ENCODE results near the gene CSTF1. TPM values are rescaled to one million over a fixed set of nuclear protein-coding genes. Genes with fewer than 3 reads are reported as not detected.

Gene CSTF1
- total RNA-seq, 4 donors from 2014 or later: 17.6 to 25.9 (median 22.7) TPM

DNA sequence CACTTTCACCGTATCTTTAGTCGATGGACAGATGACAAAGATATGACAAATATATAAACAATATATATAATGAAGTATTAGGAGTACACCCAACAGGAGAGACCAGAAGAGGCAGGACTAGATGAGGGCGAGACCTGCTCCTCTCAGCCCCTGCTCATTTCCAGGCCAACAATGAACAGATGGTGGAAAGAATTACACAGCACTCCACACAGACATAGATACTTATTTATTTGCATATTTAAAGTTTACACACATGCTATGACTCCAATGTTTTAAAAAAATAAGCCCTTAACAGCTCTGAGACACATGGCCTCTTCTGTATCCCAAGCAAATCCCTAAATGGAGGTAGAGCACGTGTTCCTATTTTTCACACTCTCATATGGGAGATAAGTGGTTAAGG is 23.3 kb upstream of the CSTF1 start:
- peak overlapping the region in 3 of 4 donors; percentile 35 to 88 (median 77) for H3K27ac ChIP-seq
- no peak for DNase-seq (ENCODE audit: low spot score in 2 of 2)
- no peaks in the 10 kb centered on the region for H3K9me3 ChIP-seq
- H3K36me3 ChIP-seq: peaks cover 0 to 63% (median 7%) of the 10 kb centered on the region in 3 donors
- H3K27me3 ChIP-seq: no peaks in the 10 kb centered on the region
- TF ChIP-seq, protein P1, sequence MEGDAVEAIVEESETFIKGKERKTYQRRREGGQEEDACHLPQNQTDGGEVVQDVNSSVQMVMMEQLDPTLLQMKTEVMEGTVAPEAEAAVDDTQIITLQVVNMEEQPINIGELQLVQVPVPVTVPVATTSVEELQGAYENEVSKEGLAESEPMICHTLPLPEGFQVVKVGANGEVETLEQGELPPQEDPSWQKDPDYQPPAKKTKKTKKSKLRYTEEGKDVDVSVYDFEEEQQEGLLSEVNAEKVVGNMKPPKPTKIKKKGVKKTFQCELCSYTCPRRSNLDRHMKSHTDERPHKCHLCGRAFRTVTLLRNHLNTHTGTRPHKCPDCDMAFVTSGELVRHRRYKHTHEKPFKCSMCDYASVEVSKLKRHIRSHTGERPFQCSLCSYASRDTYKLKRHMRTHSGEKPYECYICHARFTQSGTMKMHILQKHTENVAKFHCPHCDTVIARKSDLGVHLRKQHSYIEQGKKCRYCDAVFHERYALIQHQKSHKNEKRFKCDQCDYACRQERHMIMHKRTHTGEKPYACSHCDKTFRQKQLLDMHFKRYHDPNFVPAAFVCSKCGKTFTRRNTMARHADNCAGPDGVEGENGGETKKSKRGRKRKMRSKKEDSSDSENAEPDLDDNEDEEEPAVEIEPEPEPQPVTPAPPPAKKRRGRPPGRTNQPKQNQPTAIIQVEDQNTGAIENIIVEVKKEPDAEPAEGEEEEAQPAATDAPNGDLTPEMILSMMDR (IDR thresholded peaks at IDR 0.05): no peak
- TF ChIP-seq EP300 (IDR thresholded peaks at IDR 0.05) (no peak), POLR2A (IDR thresholded peaks at IDR 0.05) (no peak)
- WGBS, 2 donors: 62 to 63% methylated on average over 4 of the region's 4 CpGs
- peaks cover 0 to 31% (median 9%) of the 10 kb centered on the region in 4 donors for H3K4me1 ChIP-seq
- no peak overlapping the region for H3K4me3 ChIP-seq

DNA sequence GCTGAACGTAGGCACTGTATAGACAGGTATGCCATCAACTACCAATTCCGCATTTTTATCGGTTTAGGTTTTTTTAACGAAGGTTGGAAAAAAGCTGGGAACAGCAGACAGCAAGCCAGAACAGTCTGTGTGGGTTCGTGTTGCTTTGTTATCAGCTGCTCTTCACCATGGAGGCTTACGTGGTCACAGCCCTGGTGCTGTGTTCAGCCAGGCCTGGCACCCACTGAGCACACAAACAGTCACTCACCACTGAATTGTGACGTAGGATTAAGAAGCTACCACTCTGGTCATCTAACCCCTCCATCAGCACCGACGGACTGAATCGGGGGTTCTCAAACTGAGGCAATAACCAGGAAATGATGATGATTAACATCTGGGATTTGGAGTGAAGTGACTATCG is 20.5 kb upstream of the CSTF1 start:
- 93% methylated on average over 11 of the region's 11 CpGs for WGBS, 2 donors
- H3K36me3 ChIP-seq: peaks cover 0 to 35% (median 0%) of the 10 kb centered on the region in 3 donors
- DNase-seq (ENCODE audit: low spot score in 2 of 2): no peak

DNA sequence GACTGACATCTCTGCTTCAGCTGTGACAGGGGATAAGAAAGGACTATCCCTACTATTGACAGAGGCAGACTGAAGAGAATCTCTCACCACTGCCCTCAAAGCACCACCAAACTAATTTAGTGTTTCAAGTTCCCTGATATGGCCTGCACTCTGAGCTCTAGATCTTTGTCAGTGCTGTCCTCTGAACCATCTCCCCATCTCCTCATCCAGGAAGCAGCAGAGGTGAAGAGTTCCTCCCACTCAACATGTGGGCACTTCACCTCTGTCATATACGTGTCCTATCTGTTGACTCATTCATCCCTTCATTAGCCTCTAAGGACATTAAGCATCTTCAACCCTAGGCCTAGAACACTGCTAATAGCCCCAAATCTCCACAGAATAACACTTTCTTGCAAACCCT is 19.6 kb upstream of the CSTF1 start:
- Histone ChIP-seq H3K27me3 (no peaks in the 10 kb centered on the region), H3K4me3 (no peak overlapping the region), H3K9me3 (no peaks in the 10 kb centered on the region), H3K4me1 (peaks cover 0 to 24% (median 12%) of the 10 kb centered on the region in 4 donors), H3K36me3 (peaks cover 0 to 26% (median 0%) of the 10 kb centered on the region in 3 donors), H3K27ac (no peak overlapping the region)
- no peak for DNase-seq (ENCODE audit: low spot score in 2 of 2)
- TF ChIP-seq EP300 (IDR thresholded peaks at IDR 0.05) (no peak), POLR2A (IDR thresholded peaks at IDR 0.05) (no peak)
- TF ChIP-seq, protein P1 (IDR thresholded peaks at IDR 0.05): no peak
- WGBS, 2 donors: 69 to 76% methylated on average over 1 of the region's 1 CpG

More for the DNA sequence above, 20.5 kb upstream of the CSTF1 start:
- Histone ChIP-seq H3K4me1 (peaks cover 0 to 31% (median 14%) of the 10 kb centered on the region in 4 donors), H3K27me3 (no peaks in the 10 kb centered on the region), H3K9me3 (no peaks in the 10 kb centered on the region), H3K4me3 (no peak overlapping the region), H3K27ac (no peak overlapping the region)
- TF ChIP-seq, protein P1 (IDR thresholded peaks at IDR 0.05): no peak
- no peak for TF ChIP-seq POLR2A (IDR thresholded peaks at IDR 0.05)
- no peak for TF ChIP-seq EP300 (IDR thresholded peaks at IDR 0.05)

DNA sequence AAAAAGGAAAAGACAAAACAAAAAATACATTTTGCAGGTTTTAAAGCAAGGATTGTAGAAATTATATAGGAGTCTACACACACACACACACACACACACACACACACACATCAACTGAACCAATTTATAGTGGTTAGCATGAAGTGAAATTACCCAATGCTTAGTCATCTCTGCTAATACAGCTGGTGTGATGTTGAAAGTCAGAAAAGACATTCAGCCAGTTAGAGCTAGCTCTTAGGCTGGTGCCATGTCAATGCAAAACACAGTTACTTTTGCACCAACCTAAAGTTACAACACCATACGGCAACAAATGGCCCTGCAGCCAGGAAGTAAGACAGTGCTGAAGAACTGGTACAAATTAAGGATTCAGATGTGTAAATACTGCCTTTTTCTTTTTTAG is 18.5 kb upstream of the CSTF1 start:
- Histone ChIP-seq H3K36me3 (peaks cover 0 to 15% (median 0%) of the 10 kb centered on the region in 3 donors), H3K9me3 (no peaks in the 10 kb centered on the region), H3K27ac (peak overlapping the region in 1 of 4 donors; percentile 20), H3K4me3 (no peak overlapping the region), H3K4me1 (peaks cover 0 to 19% (median 7%) of the 10 kb centered on the region in 4 donors), H3K27me3 (no peaks in the 10 kb centered on the region)
- TF ChIP-seq EP300 (IDR thresholded peaks at IDR 0.05) (no peak), POLR2A (IDR thresholded peaks at IDR 0.05) (no peak)
- WGBS, 2 donors: 56 to 73% methylated on average over 1 of the region's 1 CpG
- DNase-seq (ENCODE audit: low spot score in 2 of 2): no peak

DNA sequence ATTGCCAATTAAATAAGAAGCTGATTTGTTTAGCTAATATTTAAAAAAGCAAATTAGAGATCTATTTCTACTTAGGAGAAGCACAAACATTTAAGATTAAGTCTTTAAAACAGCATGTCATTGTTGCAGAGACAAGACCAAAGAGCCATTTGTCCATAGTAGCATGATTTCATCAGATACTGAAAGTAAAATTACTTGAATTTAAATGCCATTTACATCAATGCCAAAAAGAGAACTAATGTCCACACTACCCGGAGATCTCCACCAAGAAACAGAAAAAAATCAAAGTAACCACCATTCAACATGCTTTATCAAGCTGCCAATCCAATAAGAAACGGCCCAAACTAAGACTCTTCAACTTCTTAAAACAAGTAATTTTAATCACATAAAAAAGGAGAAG is 16.1 kb upstream of the CSTF1 start:
- 44 to 45% methylated on average over 2 of the region's 2 CpGs for WGBS, 2 donors
- Histone ChIP-seq H3K27me3 (no peaks in the 10 kb centered on the region), H3K4me1 (peaks cover 0 to 14% (median 0%) of the 10 kb centered on the region in 4 donors), H3K9me3 (no peaks in the 10 kb centered on the region), H3K4me3 (no peak overlapping the region), H3K36me3 (peaks cover 0 to 6% (median 0%) of the 10 kb centered on the region in 3 donors), H3K27ac (no peak overlapping the region)
- no peak for DNase-seq (ENCODE audit: low spot score in 2 of 2)
- TF ChIP-seq POLR2A (IDR thresholded peaks at IDR 0.05) (no peak), EP300 (IDR thresholded peaks at IDR 0.05) (no peak)
- TF ChIP-seq, protein P1 (IDR thresholded peaks at IDR 0.05): no peak

All from tibial nerve (tissue), 4 donors.